ENCODE data around the gene MYT1. TPM values are rescaled to one million over a fixed set of nuclear protein-coding genes. Genes with fewer than 3 reads are reported as not detected.

MYT1 gene
- total and polyA plus RNA-seq, 2 donors (not counting 1 experiment from before 2014, with no cell fraction given) = not detected

GRCh38 chr20:64239449-64240242, 75.4 kb downstream of the MYT1 start:
- no peaks in the 10 kb centered on the region for H4K20me1 ChIP-seq (ENCODE audit: control insufficient read depth, extremely low read depth, insufficient read depth, low read length)
- H3K27ac ChIP-seq (ENCODE audit: insufficient read depth, low read length) = no peak overlapping the region
- H3K9ac ChIP-seq (ENCODE audit: insufficient read depth, low read length) = no peak overlapping the region
- H3K4me2 ChIP-seq (ENCODE audit: extremely low read depth, insufficient read depth, low read length) = no peak overlapping the region
- H3K36me3 ChIP-seq (ENCODE audit: control insufficient read depth, insufficient read depth, low read length) = no peaks in the 10 kb centered on the region
- no peak overlapping the region for H3K4me3 ChIP-seq (replicated peaks in 1 of 4; ENCODE audit: control extremely low read depth in 1 of 4, insufficient read depth in 1 of 4, low read depth in 3 of 4, low read length in 4 of 4)
- H3K79me2 ChIP-seq (ENCODE audit: control insufficient read depth, insufficient read depth, low read length) = no peaks in the 10 kb centered on the region
- DNase-seq (ENCODE audit: low read depth in 2 of 2) = no peak
- no peaks in the 10 kb centered on the region for H3K9me3 ChIP-seq (ENCODE audit: control insufficient read depth, insufficient read depth, low read depth, low read length)
- TF ChIP-seq CTCF (conservative IDR thresholded peaks at IDR 0.05 in 1 of 2, IDR thresholded peaks at IDR 0.05 in 1 of 2; ENCODE audit: low read depth in 1 of 2, low read length in 2 of 2) (no peak), EZH2 (IDR thresholded peaks at IDR 0.05; ENCODE audit: low read length, missing control alignments) (no peak)
- H3K4me1 ChIP-seq (ENCODE audit: control insufficient read depth, extremely low read depth, insufficient read depth, low read length) = no peaks in the 10 kb centered on the region
- H3K27me3 ChIP-seq (ENCODE audit: control insufficient read depth, insufficient read depth, low read length) = peaks cover 2% of the 10 kb centered on the region
- H2AFZ ChIP-seq (ENCODE audit: low read length) = no peak overlapping the region

- no peak overlapping the region for H3K4me3 ChIP-seq (replicated peaks in 1 of 4; ENCODE audit: control extremely low read depth in 1 of 4, insufficient read depth in 1 of 4, low read depth in 3 of 4, low read length in 4 of 4)
- DNase-seq (ENCODE audit: low read depth in 2 of 2) = no peak
- H3K79me2 ChIP-seq (ENCODE audit: control insufficient read depth, insufficient read depth, low read length) = no peaks in the 10 kb centered on the region
- no peaks in the 10 kb centered on the region for H3K9me3 ChIP-seq (ENCODE audit: control insufficient read depth, insufficient read depth, low read depth, low read length)
- no peaks in the 10 kb centered on the region for H3K4me1 ChIP-seq (ENCODE audit: control insufficient read depth, extremely low read depth, insufficient read depth, low read length)
- no peak overlapping the region for H2AFZ ChIP-seq (ENCODE audit: low read length)
- TF ChIP-seq CTCF (conservative IDR thresholded peaks at IDR 0.05 in 1 of 2, IDR thresholded peaks at IDR 0.05 in 1 of 2; ENCODE audit: low read depth in 1 of 2, low read length in 2 of 2) (no peak), EZH2 (IDR thresholded peaks at IDR 0.05; ENCODE audit: low read length, missing control alignments) (no peak)
- no peak overlapping the region for H3K27ac ChIP-seq (ENCODE audit: insufficient read depth, low read length)
- H3K36me3 ChIP-seq (ENCODE audit: control insufficient read depth, insufficient read depth, low read length) = no peaks in the 10 kb centered on the region
- H3K27me3 ChIP-seq (ENCODE audit: control insufficient read depth, insufficient read depth, low read length) = peaks cover 2% of the 10 kb centered on the region
- no peak overlapping the region for H3K9ac ChIP-seq (ENCODE audit: insufficient read depth, low read length)
- no peaks in the 10 kb centered on the region for H4K20me1 ChIP-seq (ENCODE audit: control insufficient read depth, extremely low read depth, insufficient read depth, low read length)
- no peak overlapping the region for H3K4me2 ChIP-seq (ENCODE audit: extremely low read depth, insufficient read depth, low read length)
Observed at GRCh38 chr20:64240243-64241015, 76.2 kb downstream of the MYT1 start.

- H3K9ac ChIP-seq (ENCODE audit: insufficient read depth, low read length) = no peak overlapping the region
- DNase-seq (ENCODE audit: low read depth in 2 of 2) = no peak
- H3K9me3 ChIP-seq (ENCODE audit: control insufficient read depth, insufficient read depth, low read depth, low read length) = no peaks in the 10 kb centered on the region
- no peak overlapping the region for H3K4me3 ChIP-seq (replicated peaks in 1 of 4; ENCODE audit: control extremely low read depth in 1 of 4, insufficient read depth in 1 of 4, low read depth in 3 of 4, low read length in 4 of 4)
- no peaks in the 10 kb centered on the region for H3K79me2 ChIP-seq (ENCODE audit: control insufficient read depth, insufficient read depth, low read length)
- no peak overlapping the region for H3K4me2 ChIP-seq (ENCODE audit: extremely low read depth, insufficient read depth, low read length)
- H3K27me3 ChIP-seq (ENCODE audit: control insufficient read depth, insufficient read depth, low read length) = peaks cover 2% of the 10 kb centered on the region
- H2AFZ ChIP-seq (ENCODE audit: low read length) = no peak overlapping the region
- no peaks in the 10 kb centered on the region for H3K4me1 ChIP-seq (ENCODE audit: control insufficient read depth, extremely low read depth, insufficient read depth, low read length)
- H4K20me1 ChIP-seq (ENCODE audit: control insufficient read depth, extremely low read depth, insufficient read depth, low read length) = no peaks in the 10 kb centered on the region
- TF ChIP-seq CTCF (conservative IDR thresholded peaks at IDR 0.05 in 1 of 2, IDR thresholded peaks at IDR 0.05 in 1 of 2; ENCODE audit: low read depth in 1 of 2, low read length in 2 of 2) (no peak), EZH2 (IDR thresholded peaks at IDR 0.05; ENCODE audit: low read length, missing control alignments) (no peak)
- no peak overlapping the region for H3K27ac ChIP-seq (ENCODE audit: insufficient read depth, low read length)
- H3K36me3 ChIP-seq (ENCODE audit: control insufficient read depth, insufficient read depth, low read length) = no peaks in the 10 kb centered on the region
Observed at GRCh38 chr20:64241061-64241460, 76.8 kb downstream of the MYT1 start.
